Renal pelvis (tissue), 4 donors: Measurements from ENCODE around the gene MDFIC. TPM values are rescaled to one million over a fixed set of nuclear protein-coding genes. Genes with fewer than 3 reads are reported as not detected.
A peak's percentile ranks its signal among the peaks of the same experiment; 100 is the strongest.

ENCODE experiments used
- DNase-seq: peaks from one replicate; pipeline ENCODE4 v3.0.0-alpha.2; 2013
- polyA plus RNA-seq, 3 donors: library from polyadenylated mRNA; unstranded; fragments of 120-200 nt; gene quantifications; one replicate each; pipeline ENCODE4 v1.2.1, GENCODE V29; 2013; ENCODE audit not compliant: insufficient read length in 3 of 3

The MDFIC gene
- polyA plus RNA-seq, 3 donors, result 25.7 to 29.7 (median 26.9) TPM

DNA sequence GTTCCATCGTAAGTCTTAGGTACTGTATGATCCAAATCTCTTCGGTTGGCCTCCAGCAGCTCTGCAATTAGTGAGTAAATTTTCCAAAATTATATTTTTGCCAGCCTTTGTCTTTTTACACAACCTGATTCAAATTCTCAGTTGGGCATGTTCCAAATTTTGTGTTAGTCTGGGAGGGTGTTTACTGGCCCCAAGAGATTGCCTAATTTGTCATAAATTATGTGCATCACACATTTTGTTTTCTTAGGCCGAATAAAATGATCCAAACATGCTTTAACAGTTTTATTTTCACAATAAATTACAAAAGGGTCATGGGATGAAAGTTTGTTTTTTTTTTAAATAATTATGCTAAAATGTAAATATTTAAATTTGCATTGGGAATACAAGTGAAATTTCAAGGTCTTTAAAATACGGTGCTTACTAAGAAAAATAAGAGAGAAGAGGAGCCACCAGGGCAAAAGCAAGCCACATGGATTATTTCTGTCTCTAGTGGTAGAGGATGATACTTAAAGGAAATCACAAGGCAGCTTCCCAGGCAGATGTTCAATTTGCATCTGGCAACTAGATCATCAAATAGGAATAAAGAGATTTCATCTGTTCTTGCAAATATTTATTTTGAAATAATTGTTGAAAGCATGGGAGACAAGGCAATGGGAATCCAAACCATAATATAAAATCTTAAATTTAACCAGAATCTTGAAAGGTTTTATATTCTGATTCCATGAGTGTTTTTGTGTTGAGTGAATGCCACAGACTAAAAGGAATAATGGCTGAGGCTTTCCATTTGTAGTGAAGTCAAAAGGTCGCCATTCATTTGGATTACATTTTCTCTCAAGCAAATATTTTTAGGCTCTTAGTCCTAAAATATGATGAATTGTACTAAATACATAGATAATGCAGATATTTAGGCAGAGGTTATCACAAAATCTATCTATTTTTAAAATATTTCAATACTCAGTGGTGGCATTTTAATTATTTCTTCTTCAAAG lies 111.1 kb downstream of the MDFIC start:
- peak; percentile 50 for DNase-seq

- DNase-seq, result no peak
Observed at GRCh38 chr7:115033917-115034459, 112.1 kb downstream of the MDFIC start.

DNA sequence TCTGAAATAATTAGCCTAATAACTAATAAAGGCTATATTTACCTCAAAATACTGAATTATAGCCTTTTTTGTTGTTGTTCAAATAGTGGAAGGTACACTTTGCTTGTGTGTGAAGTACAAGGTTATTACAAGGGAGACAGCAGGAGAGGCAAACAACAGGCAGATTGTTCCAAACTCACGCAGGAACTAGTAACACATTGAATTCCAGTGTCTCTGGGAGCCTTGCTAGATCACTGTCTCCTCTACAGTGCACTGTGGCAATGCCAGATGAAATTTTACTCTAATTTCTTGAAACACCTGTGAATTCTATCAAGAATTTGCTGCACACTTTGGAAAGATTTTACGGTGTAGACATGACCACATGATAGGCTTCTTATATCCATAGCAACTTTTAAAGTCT lies 112.6 kb downstream of the MDFIC start:
- DNase-seq, result no peak

DNA sequence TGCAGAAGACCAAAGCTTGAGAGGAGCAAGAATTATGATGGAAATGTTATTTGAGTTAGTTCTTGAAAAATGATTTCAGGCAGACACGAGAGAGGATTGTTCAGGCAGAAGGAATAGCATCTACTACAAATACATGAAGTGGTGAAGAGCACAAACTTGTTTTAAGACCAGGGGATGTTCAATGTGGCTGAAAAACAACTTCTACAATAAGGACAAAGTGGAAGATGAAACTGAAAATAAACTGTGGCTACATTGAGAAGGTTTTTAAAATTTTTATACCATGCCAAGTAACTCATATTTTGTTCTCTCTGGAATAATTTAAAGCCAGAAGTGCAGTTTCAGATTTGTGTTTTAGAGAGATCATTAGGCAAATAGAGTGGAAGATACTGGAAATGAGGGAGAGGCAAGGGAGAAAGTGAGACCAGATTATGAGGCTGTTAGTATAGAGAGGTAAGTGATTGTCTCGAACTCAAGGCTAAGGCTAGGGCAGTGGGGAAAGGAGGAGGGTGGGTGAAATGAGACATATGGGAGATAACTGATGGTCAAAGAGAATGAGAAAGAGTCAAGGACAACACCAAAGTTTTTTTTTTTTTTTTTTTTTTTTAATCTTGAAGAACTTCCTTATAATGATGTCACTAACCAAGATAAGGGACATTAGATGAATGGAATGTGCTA lies 115.4 kb downstream of the MDFIC start:
- no peak for DNase-seq

DNA sequence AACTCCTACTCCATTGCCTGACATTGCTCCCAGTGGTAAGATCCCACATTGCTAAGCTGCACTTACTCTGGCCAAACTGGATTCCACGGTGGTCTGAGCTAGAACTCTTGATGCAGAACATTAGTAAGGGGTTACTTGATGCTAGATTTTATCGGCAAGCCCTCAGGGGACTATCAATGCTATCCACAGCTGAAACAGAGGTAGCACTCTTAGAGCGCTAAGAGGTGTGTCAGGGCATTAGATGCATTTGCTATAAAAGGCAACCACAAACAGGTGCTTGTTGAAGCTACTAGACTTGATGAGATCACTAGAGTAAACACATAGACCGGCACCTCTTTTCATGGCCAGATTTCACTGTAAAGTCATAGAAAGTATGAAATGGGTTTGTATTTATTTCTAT lies 116.3 kb downstream of the MDFIC start:
- DNase-seq, result no peak

- DNase-seq, result no peak
Observed at GRCh38 chr7:115040057-115040456, 118.2 kb downstream of the MDFIC start.

DNA sequence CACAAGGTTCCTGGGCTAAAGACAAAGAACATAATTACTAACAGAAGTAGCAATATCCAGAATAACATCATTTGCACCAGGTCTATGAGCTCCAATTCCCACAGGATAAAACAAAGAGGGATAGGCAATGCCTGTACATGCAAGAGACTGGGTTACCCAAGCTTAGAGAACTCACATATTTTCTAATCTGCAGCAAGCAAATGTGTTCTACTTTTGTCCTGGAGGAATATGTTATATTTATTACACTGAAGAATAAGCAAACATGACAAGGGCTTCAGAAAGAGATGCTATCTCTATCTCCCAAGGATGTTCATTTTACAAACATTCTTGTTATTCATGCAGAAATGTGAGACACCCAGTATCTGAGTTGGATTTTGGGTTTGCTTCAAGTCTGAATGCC lies 118.6 kb downstream of the MDFIC start:
- DNase-seq, result no peak

- no peak for DNase-seq
Observed at GRCh38 chr7:115042596-115042995, 120.7 kb downstream of the MDFIC start.

DNA sequence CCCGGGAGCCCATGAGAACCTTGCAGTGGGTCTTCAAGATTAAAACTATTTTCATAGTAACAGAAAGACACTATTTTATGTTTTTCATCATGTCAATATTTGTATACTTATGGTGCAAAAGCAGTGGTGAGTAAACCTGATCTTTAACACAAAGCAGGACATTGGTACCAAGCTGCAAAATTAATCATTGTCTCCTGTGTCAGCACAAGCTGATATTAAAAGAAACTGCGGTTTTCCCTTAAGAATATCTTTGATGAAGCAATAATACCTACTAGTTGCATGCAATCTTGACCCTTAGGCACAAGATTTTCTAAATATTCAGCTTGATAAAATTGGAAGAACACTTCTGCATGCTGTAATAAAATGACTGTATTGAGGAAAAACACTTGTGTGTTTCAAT lies 121.7 kb downstream of the MDFIC start:
- DNase-seq, result no peak

- DNase-seq, result no peak
Observed at GRCh38 chr7:115044224-115044623, 122.3 kb downstream of the MDFIC start.

GRCh38 chr7:115047958-115048720 lies 126.2 kb downstream of the MDFIC start:
- no peak for DNase-seq

- DNase-seq, result no peak
Observed at GRCh38 chr7:115052706-115053105, 130.8 kb downstream of the MDFIC start.

DNA sequence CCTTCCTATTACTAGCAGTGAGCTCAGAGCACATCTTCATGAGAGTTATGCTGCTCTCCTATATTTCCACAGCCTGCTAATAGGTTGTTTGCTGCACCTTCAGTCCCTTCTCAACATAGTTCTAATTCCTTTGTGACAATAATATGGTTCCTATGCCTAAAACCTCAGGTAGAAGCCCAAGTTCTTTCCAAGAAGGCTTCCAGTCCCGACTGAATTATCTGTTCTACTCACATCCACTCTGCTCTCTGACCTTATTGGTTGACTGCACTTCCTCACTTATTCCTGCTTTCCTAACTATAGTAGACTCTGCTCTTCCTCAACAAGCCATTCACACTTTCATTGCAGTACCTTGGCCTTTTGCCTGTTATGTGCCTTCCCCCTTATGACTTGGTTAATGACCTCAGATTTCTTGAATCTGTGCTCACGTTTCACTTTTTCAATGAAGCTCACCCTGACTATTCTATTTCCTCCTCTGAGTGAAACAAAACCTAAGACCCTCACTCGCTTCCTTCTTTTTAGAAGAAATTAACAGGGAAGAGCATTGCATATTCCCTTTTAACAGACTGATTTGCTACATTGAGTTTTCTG lies 132.7 kb downstream of the MDFIC start:
- no peak for DNase-seq

- DNase-seq, result no peak
Observed at GRCh38 chr7:115056019-115056418, 134.1 kb downstream of the MDFIC start.

DNA sequence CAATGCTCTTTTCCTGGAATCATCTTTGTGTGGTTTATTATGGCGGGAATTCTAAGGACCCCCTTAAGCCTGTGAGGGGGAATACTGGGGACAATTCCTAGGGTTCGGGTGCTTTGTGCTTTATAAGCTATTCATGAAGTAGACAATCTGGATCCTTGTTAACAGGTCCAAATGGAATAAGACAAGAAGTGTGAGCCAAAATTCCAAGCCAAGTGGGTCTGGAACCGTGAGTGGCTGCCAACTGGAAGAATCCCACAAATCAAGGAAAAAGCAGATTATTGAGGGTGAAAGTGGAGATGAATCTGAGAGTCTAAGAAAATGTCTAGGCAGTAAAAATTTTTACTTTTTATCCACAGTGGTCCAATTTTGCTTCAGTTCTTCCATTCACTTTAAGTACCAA lies 136.8 kb downstream of the MDFIC start:
- DNase-seq, result no peak

GRCh38 chr7:115059321-115059720 lies 137.4 kb downstream of the MDFIC start:
- DNase-seq, result peak; percentile 10

DNA sequence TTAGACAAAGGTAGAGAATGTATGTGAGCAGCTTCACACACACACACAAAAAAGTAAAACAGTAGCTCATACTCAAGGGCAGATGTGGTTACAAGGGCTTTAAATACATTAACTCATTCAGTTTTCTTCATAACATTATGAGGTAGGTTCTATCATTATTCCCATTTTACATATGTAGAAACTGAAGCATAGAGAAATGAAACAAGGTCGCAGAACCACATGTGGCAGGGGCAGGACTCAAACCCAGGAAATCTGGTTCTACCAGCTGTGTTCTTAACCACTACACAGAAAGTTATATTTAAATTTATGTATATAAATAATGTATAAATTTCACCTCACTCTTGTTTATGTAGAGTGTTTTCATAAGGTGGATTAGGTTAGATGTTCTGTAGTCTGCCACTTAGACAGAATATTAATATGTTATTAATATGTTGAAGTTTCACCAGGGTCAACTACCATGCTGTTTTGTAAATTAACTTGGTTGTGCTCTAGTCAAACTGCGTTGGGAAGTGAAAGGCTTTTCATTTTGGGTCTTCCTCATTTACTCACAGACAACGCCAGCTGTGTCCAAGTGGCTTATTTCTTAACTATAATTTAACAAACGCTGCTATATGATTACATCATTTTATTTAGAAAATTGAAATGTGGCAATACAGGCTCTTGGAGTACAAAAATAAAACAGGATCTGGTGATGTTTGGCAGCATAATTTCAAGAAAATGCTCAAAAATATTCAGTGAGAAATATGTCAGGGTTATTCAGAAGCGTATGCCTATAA lies 138.4 kb downstream of the MDFIC start:
- DNase-seq, result no peak

- no peak for DNase-seq
Observed at GRCh38 chr7:115066050-115066449, 144.2 kb downstream of the MDFIC start.

- no peak for DNase-seq
Observed at GRCh38 chr7:115066634-115067033, 144.7 kb downstream of the MDFIC start.

DNA sequence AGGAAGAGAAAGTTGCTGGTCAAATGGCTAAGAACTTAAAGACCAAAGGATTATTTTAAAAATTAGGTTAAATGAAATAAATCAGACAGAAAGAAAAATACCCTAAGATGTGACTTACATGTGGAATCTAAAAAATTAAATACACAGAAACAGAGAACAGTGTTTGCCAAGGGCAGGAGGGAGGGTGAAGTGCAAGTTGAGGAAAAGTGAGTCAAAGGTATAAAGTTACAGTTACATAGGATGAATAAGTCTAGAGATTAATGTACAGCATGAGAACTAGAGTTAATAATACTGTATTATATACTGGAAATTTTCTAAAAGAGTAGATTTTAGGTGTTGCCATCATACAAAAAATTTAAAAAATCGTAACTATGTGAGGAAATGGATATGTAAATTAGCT lies 146.3 kb downstream of the MDFIC start:
- DNase-seq, result no peak
